Thyroid gland (tissue), 4 donors: ENCODE data around the gene TEX35.
"Not testable (repeated sequence)": the region's sequence is repeated elsewhere in the genome, so short reads cannot be mapped to it uniquely, and the experiment has no call there.

Experiments
- POLR2A ChIP-seq, 2 donors: fragments of 450-650 bp; IDR thresholded peaks; one replicate each; pipeline ENCODE4 v1.6.1; 2017; ENCODE audit warnings: antibody characterized with exemption in 2 of 2, mild to moderate bottlenecking in 2 of 2, moderate library complexity in 1 of 2
- TF ChIP-seq, protein P1 (sequence below), 6 experiments: fragments of 200-600 bp in 3 of 6; fragments of 450-650 bp in 3 of 6; sonication (generic) in 3 of 6; IDR thresholded peaks; one replicate each; pipeline ENCODE4 v1.5.1; 2016 to 2019; ENCODE audit warnings: antibody characterized with exemption in 6 of 6, mild to moderate bottlenecking in 2 of 6, inconsistent platforms in 1 of 6, moderate library complexity in 1 of 6

DNA sequence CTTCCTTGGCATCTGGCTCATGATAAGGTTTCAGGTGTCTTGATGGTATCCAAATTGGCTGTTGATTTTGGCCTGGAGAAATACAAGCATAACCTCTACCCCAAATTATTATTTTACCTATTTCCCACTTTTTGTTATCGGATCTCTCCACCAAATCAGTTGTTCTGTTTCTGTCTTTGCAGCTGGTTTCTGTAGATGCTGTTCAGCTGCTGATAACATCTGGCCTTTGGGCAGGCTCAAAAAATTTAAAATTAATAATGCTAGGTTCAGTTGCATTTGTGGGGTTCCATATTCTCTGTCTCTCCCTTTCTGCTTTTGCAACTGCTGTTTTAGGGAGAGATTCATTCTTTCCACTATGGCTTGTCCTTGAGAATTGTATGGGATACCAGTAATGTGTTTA lies 42.7 kb downstream of the TEX35 start:
- TF ChIP-seq, protein P1, sequence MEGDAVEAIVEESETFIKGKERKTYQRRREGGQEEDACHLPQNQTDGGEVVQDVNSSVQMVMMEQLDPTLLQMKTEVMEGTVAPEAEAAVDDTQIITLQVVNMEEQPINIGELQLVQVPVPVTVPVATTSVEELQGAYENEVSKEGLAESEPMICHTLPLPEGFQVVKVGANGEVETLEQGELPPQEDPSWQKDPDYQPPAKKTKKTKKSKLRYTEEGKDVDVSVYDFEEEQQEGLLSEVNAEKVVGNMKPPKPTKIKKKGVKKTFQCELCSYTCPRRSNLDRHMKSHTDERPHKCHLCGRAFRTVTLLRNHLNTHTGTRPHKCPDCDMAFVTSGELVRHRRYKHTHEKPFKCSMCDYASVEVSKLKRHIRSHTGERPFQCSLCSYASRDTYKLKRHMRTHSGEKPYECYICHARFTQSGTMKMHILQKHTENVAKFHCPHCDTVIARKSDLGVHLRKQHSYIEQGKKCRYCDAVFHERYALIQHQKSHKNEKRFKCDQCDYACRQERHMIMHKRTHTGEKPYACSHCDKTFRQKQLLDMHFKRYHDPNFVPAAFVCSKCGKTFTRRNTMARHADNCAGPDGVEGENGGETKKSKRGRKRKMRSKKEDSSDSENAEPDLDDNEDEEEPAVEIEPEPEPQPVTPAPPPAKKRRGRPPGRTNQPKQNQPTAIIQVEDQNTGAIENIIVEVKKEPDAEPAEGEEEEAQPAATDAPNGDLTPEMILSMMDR (IDR thresholded peaks at IDR 0.05), result not testable (repeated sequence)
- TF ChIP-seq POLR2A (IDR thresholded peaks at IDR 0.05), result not testable (repeated sequence)
